ENCODE measurements around the gene INSIG1. TPM values are rescaled to one million over a fixed set of nuclear protein-coding genes. Genes with fewer than 3 reads are reported as not detected.

The INSIG1 gene
- polyA plus RNA-seq = 10 to 100 TPM; 17.7 to 40.3 TPM

DNA sequence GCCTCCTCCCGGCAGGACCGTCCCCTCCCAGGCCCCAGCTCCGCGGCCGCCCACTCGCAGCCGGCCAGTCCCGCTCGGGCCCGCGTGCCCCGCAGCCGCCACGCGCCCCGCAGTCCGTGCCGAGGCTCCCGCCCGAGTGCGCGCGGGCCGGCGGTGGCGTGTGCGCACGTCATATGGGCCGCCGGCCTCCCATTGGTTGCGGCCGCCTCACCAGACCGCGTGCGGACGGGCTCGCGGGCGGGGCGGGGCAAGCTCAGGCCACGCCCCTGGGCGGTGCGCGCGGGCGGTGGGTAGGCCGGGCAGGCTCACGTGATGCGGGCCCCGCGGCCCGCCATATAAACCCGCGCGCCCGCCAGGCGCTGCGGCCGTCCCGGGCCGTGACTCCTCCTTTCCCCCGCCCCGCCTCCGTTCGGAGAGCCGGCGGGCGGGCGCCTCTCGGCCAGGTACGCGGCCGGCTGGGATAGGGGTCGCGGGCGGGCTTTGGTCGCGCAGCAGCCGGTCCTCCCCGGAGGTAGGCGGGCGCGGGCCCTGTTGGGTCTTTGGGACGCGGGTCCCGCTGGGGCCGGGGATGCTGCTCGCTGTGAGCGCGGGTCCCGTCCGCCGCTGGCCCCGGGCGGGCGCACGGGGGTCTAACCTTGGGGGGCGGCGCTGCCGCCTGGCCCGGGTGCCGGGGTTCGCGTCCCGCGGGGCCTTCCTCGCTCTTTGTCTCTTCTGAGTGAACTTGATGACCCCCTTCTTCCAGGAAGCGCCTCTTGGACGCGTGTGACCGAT, at the start of gene INSIG1:
Gene INSIG1, plus strand, starts transcription at position 362 of the 771 bp plus-strand sequence. Its CDS starts 408 bp downstream, at position 770.
- WGBS, 2 donors = 0 to 1% methylated on average over 78 to 111 of the region's 111 CpGs
- Histone ChIP-seq H3K36me3 (ENCODE audit: control insufficient read depth in 2 of 2, insufficient read depth in 2 of 2, low read length in 1 of 2) (peaks cover 0 to 4% of the 10 kb centered on the region in 2 donors), H3K27me3 (ENCODE audit: control insufficient read depth in 1 of 2, insufficient read depth in 2 of 2, low read length in 2 of 2) (no peaks in the 10 kb centered on the region)

DNA sequence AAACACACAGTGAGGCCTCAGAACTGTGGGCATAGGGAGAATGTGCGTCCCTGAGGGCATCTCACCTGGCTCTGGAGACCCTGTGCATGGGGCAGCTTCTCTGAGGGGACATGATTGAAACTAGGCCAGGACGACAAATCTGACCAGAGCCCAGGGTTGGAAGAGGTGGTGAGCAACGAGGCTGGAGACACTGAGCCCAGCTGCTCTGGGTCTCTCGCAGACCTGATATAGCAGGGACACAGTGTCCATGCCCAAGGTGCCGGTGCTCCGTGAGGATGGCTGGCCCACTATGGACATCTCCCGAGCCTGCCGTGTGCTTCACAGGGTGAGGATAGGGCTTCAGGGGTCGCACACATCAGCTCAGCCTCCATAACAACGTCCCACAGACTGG, 49.3 kb upstream of the INSIG1 start:
- Histone ChIP-seq H3K9me3 (ENCODE audit: control insufficient read depth in 2 of 2, insufficient read depth in 1 of 2, low read depth in 1 of 2, low read length in 1 of 2) (peaks cover 2 to 3% of the 10 kb centered on the region in 2 donors), H3K4me1 (ENCODE audit: control insufficient read depth in 2 of 2, insufficient read depth in 2 of 2, low read length in 1 of 2) (no peaks in the 10 kb centered on the region), H3K4me3 (ENCODE audit: low read depth in 1 of 2, low read length in 2 of 2) (no peak overlapping the region), H3K36me3 (ENCODE audit: control insufficient read depth in 2 of 2, insufficient read depth in 2 of 2, low read length in 1 of 2) (no peaks in the 10 kb centered on the region), H3K27ac (ENCODE audit: low read depth in 2 of 2, low read length in 1 of 2) (no peak overlapping the region), H3K27me3 (ENCODE audit: control insufficient read depth in 1 of 2, insufficient read depth in 2 of 2, low read length in 2 of 2) (peaks cover 0 to 4% of the 10 kb centered on the region in 2 donors)
- 86 to 90% methylated on average over 10 of the region's 10 CpGs for WGBS, 2 donors

More for the DNA sequence above, at the start of gene INSIG1:
- peak within 1 kb of the TSS; percentile 73 to 88 for H3K4me3 ChIP-seq (ENCODE audit: low read depth in 1 of 2, low read length in 2 of 2)
- no peaks in the 10 kb centered on the region for H3K9me3 ChIP-seq (ENCODE audit: control insufficient read depth in 2 of 2, insufficient read depth in 1 of 2, low read depth in 1 of 2, low read length in 1 of 2)
- peak within 1 kb of the TSS; percentile 92 to 96 for H3K27ac ChIP-seq (ENCODE audit: low read depth in 2 of 2, low read length in 1 of 2)
- H3K4me1 ChIP-seq (ENCODE audit: control insufficient read depth in 2 of 2, insufficient read depth in 2 of 2, low read length in 1 of 2) = peaks cover 5 to 9% of the 10 kb centered on the region in 2 donors

DNA sequence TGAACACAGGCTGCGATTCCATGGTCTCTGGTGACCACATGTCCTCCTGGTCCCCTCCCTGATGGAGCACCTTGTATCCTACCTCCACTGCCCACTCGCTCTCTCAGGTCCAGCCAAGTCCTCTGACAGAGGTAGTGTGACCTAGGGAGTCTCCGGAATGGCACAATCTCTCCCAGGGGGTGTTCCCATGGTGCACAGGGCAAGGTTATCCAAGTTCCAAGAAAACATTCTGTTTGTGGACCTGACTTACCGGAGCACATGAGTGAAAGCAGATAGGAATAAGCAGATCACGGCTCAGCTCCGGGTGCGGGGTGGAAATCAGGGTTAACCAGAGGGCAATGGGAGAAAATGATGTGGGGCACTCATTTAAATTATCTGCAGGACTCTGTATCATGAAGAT, 45.8 kb upstream of the INSIG1 start:
- Histone ChIP-seq H3K27ac (ENCODE audit: low read depth in 2 of 2, low read length in 1 of 2) (no peak overlapping the region), H3K36me3 (ENCODE audit: control insufficient read depth in 2 of 2, insufficient read depth in 2 of 2, low read length in 1 of 2) (no peaks in the 10 kb centered on the region), H3K9me3 (ENCODE audit: control insufficient read depth in 2 of 2, insufficient read depth in 1 of 2, low read depth in 1 of 2, low read length in 1 of 2) (peaks cover 0 to 2% of the 10 kb centered on the region in 2 donors), H3K4me1 (ENCODE audit: control insufficient read depth in 2 of 2, insufficient read depth in 2 of 2, low read length in 1 of 2) (no peaks in the 10 kb centered on the region), H3K27me3 (ENCODE audit: control insufficient read depth in 1 of 2, insufficient read depth in 2 of 2, low read length in 2 of 2) (peaks cover 0 to 4% of the 10 kb centered on the region in 2 donors), H3K4me3 (ENCODE audit: low read depth in 1 of 2, low read length in 2 of 2) (no peak overlapping the region)
- WGBS, 2 donors = 74 to 78% methylated on average over 7 of the region's 7 CpGs

DNA sequence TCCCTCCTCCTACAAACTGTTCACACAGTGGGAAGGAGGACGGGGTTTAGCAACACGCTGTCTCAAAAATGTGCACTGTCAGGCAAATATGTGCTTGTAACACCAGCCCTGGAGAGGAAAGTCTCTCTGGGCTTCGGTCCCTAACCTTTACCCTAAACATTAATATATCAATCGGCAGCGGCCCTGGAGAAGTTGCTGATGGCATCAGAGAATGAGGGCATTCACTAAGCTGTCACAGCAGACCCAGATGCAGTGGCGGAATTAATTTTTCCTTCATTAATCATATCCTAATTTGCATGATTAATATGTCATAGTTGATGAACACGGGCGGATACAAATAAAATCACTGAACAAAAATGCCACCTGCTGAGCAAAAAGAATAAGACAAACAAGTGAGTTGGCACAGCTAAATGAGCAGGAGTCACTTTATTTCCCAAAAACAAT, 45.2 kb upstream of the INSIG1 start:
- Histone ChIP-seq H3K27me3 (ENCODE audit: control insufficient read depth in 1 of 2, insufficient read depth in 2 of 2, low read length in 2 of 2) (peaks cover 0 to 4% of the 10 kb centered on the region in 2 donors), H3K27ac (ENCODE audit: low read depth in 2 of 2, low read length in 1 of 2) (no peak overlapping the region), H3K4me3 (ENCODE audit: low read depth in 1 of 2, low read length in 2 of 2) (no peak overlapping the region), H3K4me1 (ENCODE audit: control insufficient read depth in 2 of 2, insufficient read depth in 2 of 2, low read length in 1 of 2) (peaks cover 1 to 2% of the 10 kb centered on the region in 2 donors), H3K9me3 (ENCODE audit: control insufficient read depth in 2 of 2, insufficient read depth in 1 of 2, low read depth in 1 of 2, low read length in 1 of 2) (peaks cover 0 to 2% of the 10 kb centered on the region in 2 donors), H3K36me3 (ENCODE audit: control insufficient read depth in 2 of 2, insufficient read depth in 2 of 2, low read length in 1 of 2) (no peaks in the 10 kb centered on the region)
- WGBS, 2 donors = 55 to 66% methylated on average over 8 of the region's 8 CpGs

DNA sequence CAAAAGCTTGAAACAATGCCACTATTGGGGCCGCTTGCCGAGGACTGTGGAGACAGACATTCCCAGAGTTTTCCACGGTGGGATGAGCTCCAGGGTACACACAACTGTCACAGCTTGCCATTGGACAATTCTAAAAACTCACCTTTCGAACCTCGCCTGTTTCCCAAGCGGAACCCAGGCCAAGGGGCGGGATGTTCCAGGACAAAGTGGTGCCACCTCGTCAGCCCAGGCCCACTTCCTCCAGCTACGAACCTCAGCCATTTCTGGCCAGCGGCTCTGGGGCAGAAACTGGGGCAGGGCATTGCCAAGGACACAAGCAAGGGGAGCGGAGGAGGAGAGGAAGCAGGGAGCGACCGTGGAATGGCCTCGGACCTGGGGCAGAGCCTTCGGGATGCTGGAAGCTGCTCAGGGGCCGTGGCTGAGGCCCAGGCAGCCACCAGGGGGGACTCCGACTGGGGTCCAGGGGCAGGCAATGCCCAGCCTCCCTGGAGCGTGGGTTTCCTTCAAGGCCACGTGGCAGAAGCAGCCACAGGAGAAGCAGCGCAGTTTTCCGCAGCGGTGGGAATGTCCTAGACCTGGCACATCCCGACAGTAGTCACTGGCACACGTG, 44.7 kb upstream of the INSIG1 start:
- WGBS, 2 donors = 73 to 75% methylated on average over 24 of the region's 24 CpGs
- H3K36me3 ChIP-seq (ENCODE audit: control insufficient read depth in 2 of 2, insufficient read depth in 2 of 2, low read length in 1 of 2) = no peaks in the 10 kb centered on the region
- H3K4me3 ChIP-seq (ENCODE audit: low read depth in 1 of 2, low read length in 2 of 2) = no peak overlapping the region
- peaks cover 0 to 2% of the 10 kb centered on the region in 2 donors for H3K9me3 ChIP-seq (ENCODE audit: control insufficient read depth in 2 of 2, insufficient read depth in 1 of 2, low read depth in 1 of 2, low read length in 1 of 2)
- no peak overlapping the region for H3K27ac ChIP-seq (ENCODE audit: low read depth in 2 of 2, low read length in 1 of 2)
- H3K4me1 ChIP-seq (ENCODE audit: control insufficient read depth in 2 of 2, insufficient read depth in 2 of 2, low read length in 1 of 2) = peaks cover 6% of the 10 kb centered on the region in 2 donors
- peaks cover 0 to 4% of the 10 kb centered on the region in 2 donors for H3K27me3 ChIP-seq (ENCODE audit: control insufficient read depth in 1 of 2, insufficient read depth in 2 of 2, low read length in 2 of 2)

DNA sequence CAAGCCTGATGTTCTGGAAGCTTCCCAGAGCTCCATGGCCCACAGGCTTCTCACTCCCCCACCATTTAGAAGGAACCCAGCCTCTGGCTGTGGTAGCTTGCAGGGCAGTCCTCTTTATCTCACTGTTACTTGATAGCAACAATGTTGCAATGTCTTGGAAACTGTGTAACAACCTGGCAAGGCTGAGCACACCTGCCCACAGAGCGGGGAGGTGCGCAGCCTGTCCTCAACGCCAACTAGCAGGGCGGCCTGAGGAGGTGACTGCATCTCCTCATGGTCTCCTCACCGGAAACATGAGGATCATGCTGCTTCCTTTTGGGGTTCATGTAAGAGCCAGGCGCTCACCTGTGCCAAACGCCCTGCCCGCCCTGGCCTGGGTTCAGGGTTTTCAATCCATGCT, 43.7 kb upstream of the INSIG1 start:
- no peak overlapping the region for H3K4me3 ChIP-seq (ENCODE audit: low read depth in 1 of 2, low read length in 2 of 2)
- H3K27ac ChIP-seq (ENCODE audit: low read depth in 2 of 2, low read length in 1 of 2) = no peak overlapping the region
- WGBS, 2 donors = 69 to 79% methylated on average over 8 of the region's 8 CpGs
- peaks cover 6 to 9% of the 10 kb centered on the region in 2 donors for H3K4me1 ChIP-seq (ENCODE audit: control insufficient read depth in 2 of 2, insufficient read depth in 2 of 2, low read length in 1 of 2)
- no peaks in the 10 kb centered on the region for H3K36me3 ChIP-seq (ENCODE audit: control insufficient read depth in 2 of 2, insufficient read depth in 2 of 2, low read length in 1 of 2)
- H3K27me3 ChIP-seq (ENCODE audit: control insufficient read depth in 1 of 2, insufficient read depth in 2 of 2, low read length in 2 of 2) = peaks cover 0 to 4% of the 10 kb centered on the region in 2 donors
- peaks cover 0 to 2% of the 10 kb centered on the region in 2 donors for H3K9me3 ChIP-seq (ENCODE audit: control insufficient read depth in 2 of 2, insufficient read depth in 1 of 2, low read depth in 1 of 2, low read length in 1 of 2)

DNA sequence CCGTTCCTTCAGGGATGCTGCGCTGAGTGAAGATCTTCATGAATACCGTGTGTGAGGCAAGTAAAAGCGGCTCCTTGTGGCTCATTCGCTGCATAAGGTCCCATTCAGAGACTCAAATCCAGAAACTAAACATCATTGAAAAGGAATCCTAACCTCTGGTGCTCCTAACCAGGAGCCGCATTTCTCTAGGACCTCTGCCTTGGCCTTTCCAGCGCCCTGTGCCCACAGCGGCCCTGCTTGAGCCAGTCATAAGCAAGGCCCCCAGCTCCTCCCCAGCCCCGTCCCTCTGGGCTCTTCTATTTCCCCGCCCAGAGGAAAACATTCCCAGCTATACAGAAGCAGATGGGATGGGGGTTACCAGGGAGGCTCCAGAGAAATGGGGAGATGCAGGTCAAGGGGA, 42.6 kb upstream of the INSIG1 start:
- H3K9me3 ChIP-seq (ENCODE audit: control insufficient read depth in 2 of 2, insufficient read depth in 1 of 2, low read depth in 1 of 2, low read length in 1 of 2) = no peaks in the 10 kb centered on the region
- H3K4me3 ChIP-seq (ENCODE audit: low read depth in 1 of 2, low read length in 2 of 2) = no peak overlapping the region
- peaks cover 0 to 4% of the 10 kb centered on the region in 2 donors for H3K27me3 ChIP-seq (ENCODE audit: control insufficient read depth in 1 of 2, insufficient read depth in 2 of 2, low read length in 2 of 2)
- no peak overlapping the region for H3K27ac ChIP-seq (ENCODE audit: low read depth in 2 of 2, low read length in 1 of 2)
- H3K4me1 ChIP-seq (ENCODE audit: control insufficient read depth in 2 of 2, insufficient read depth in 2 of 2, low read length in 1 of 2) = peaks cover 6 to 9% of the 10 kb centered on the region in 2 donors
- 93 to 95% methylated on average over 10 of the region's 10 CpGs for WGBS, 2 donors
- H3K36me3 ChIP-seq (ENCODE audit: control insufficient read depth in 2 of 2, insufficient read depth in 2 of 2, low read length in 1 of 2) = no peaks in the 10 kb centered on the region

DNA sequence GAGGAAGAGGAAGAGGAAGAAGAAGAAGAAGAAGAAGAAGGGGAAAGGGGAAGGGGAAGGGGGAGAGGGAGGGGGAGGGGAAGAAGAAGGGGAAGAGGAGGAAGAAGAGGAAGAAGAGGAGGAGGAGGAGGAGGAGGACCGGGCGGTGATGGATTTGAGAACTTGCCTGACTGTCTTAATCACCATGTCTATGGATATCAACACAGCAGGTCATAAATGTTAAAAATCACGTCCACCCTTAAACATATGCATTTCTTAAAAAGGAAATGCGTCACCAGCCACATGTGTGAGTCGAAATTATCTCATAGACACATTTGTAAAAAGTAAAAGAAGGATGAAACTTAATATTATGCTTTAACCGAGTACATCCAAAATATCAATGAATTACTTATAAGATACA, 42.1 kb upstream of the INSIG1 start:
- Histone ChIP-seq H3K27ac (ENCODE audit: low read depth in 2 of 2, low read length in 1 of 2) (no peak overlapping the region), H3K4me1 (ENCODE audit: control insufficient read depth in 2 of 2, insufficient read depth in 2 of 2, low read length in 1 of 2) (peaks cover 6 to 9% of the 10 kb centered on the region in 2 donors), H3K4me3 (ENCODE audit: low read depth in 1 of 2, low read length in 2 of 2) (no peak overlapping the region), H3K36me3 (ENCODE audit: control insufficient read depth in 2 of 2, insufficient read depth in 2 of 2, low read length in 1 of 2) (no peaks in the 10 kb centered on the region), H3K9me3 (ENCODE audit: control insufficient read depth in 2 of 2, insufficient read depth in 1 of 2, low read depth in 1 of 2, low read length in 1 of 2) (no peaks in the 10 kb centered on the region), H3K27me3 (ENCODE audit: control insufficient read depth in 1 of 2, insufficient read depth in 2 of 2, low read length in 2 of 2) (peaks cover 0 to 4% of the 10 kb centered on the region in 2 donors)
- 75 to 79% methylated on average over 6 of the region's 6 CpGs for WGBS, 2 donors

DNA sequence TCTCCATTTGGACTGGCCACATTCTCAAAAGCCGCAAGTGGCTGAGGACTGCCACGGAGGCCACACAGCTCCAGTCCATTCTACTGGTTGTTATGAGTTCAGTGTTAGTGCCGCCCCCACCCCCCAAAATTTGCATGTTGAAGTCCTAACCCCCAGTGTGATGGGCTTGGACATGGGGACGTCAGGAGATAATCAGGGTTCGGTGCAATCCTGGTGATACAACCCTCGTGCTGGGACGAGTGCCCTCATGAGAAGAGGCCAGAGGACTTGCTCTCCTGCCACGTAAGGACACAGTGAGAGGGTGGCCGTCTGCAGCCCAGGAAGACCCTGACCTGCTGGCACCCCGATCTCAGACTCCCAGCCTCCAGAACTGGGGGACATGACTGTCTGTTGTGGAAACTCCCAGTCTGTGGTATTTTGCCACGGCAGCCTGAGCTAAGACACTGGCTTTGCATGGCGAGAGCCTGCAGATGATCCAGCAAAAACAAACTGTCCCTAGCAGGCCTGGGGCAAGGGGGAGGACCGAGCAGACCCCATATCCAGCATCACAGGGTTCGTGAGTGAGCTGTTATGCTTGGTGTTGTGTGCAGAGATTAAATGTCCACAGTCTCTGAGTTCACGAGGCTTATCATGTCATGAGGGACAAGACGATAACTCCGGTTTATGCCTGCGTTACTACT, 41.5 kb upstream of the INSIG1 start:
- Histone ChIP-seq H3K9me3 (ENCODE audit: control insufficient read depth in 2 of 2, insufficient read depth in 1 of 2, low read depth in 1 of 2, low read length in 1 of 2) (no peaks in the 10 kb centered on the region), H3K27me3 (ENCODE audit: control insufficient read depth in 1 of 2, insufficient read depth in 2 of 2, low read length in 2 of 2) (peaks cover 0 to 4% of the 10 kb centered on the region in 2 donors), H3K27ac (ENCODE audit: low read depth in 2 of 2, low read length in 1 of 2) (no peak overlapping the region), H3K4me1 (ENCODE audit: control insufficient read depth in 2 of 2, insufficient read depth in 2 of 2, low read length in 1 of 2) (peaks cover 6 to 9% of the 10 kb centered on the region in 2 donors), H3K36me3 (ENCODE audit: control insufficient read depth in 2 of 2, insufficient read depth in 2 of 2, low read length in 1 of 2) (no peaks in the 10 kb centered on the region), H3K4me3 (ENCODE audit: low read depth in 1 of 2, low read length in 2 of 2) (no peak overlapping the region)
- WGBS, 2 donors = 82 to 89% methylated on average over 18 of the region's 18 CpGs
